H7 (cell line): ENCODE results near the gene OR2G3. TPM values are rescaled to one million over a fixed set of nuclear protein-coding genes. Genes with fewer than 3 reads are reported as not detected.

ENCODE experiments used
- DNase-seq: peaks from one replicate; pipeline ENCODE4 v3.0.0; 2012
- H3K27me3 ChIP-seq: 2 replicates; pipeline ENCODE4 v1.6.0; 2011; ENCODE audit warnings: mild to moderate bottlenecking, low read length; ENCODE audit not compliant: control insufficient read depth, insufficient read depth
- H3K36me3 ChIP-seq: replicated peaks from 2 replicates; pipeline ENCODE4 v1.5.1; 2011; ENCODE audit warnings: low read length; ENCODE audit not compliant: control insufficient read depth, insufficient read depth
- H3K4me3 ChIP-seq: 2 replicates; pipeline ENCODE4 v1.5.1; 2011; ENCODE audit warnings: low read depth, mild to moderate bottlenecking, control low read depth, low read length, moderate library complexity; ENCODE audit not compliant: insufficient read depth
- total RNA-seq: library from RNA; depleted of rRNA; stranded (reverse); fragments of >200 nt; shearing (Covaris generic); gene quantifications from 2 replicates; pipeline ENCODE4 v1.2.3, GENCODE V29; 2014; rRNA removed

Gene OR2G3
- not detected in 2 replicates for total RNA-seq

- H3K36me3 ChIP-seq, result no peaks in the 10 kb centered on the region
- DNase-seq, result no peak
- H3K4me3 ChIP-seq, result no peak within 1 kb of the TSS
- H3K27me3 ChIP-seq, result no peaks in the 10 kb centered on the region
Measured at GRCh38 chr1:247605286-247605685, at the start of gene OR2G3. Gene OR2G3 (plus strand): TSS chr1:247605586. CDS start chr1:247605586, 0 bp downstream.

GRCh38 chr1:247557926-247558674, 47.3 kb upstream of the OR2G3 start:
- DNase-seq, result no peak
- Histone ChIP-seq H3K4me3 (no peak overlapping the region), H3K36me3 (no peaks in the 10 kb centered on the region), H3K27me3 (no peaks in the 10 kb centered on the region)

DNA sequence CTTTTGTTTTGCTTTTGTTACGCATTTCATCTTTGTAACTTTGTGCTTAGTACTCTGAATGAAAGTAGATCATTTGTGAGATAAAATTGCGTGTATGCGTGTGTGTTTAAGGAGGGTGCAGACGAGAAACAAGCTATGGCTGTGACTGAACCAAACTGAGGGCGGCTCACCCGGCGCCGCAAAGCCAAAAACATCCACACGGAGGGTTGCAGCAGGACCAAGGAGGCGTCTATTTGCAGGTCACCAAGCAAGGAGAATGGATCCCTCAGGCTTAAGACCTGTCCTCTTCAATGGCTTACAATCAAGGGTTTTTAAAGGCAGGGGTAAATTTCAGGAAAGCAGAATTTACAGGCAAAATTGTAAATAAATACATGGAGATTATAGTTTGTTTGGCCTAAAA, 43.7 kb upstream of the OR2G3 start:
- H3K36me3 ChIP-seq, result no peaks in the 10 kb centered on the region
- DNase-seq, result no peak
- H3K27me3 ChIP-seq, result no peaks in the 10 kb centered on the region
- H3K4me3 ChIP-seq, result no peak overlapping the region

DNA sequence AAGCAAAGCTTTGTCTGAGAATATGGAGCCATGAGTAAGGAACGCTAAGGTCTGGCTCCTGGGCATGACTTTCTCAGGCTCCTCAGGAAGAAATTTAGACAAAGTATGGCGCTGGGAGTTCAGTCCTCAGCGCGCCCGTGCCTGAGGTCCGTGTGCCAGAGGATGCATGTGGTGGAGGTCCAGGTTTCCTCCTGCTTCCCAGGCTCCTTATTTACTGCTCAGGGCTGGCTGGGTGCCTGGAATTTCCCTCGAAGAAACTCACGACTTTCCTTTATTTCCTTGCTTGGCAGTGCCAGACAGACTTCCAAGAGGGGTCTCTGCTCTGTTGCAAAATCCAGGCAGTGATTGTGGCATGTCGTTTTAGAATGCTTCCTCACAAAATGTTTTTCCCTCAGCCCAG, 43.2 kb upstream of the OR2G3 start:
- Histone ChIP-seq H3K27me3 (no peaks in the 10 kb centered on the region), H3K4me3 (no peak overlapping the region), H3K36me3 (no peaks in the 10 kb centered on the region)
- DNase-seq, result no peak

DNA sequence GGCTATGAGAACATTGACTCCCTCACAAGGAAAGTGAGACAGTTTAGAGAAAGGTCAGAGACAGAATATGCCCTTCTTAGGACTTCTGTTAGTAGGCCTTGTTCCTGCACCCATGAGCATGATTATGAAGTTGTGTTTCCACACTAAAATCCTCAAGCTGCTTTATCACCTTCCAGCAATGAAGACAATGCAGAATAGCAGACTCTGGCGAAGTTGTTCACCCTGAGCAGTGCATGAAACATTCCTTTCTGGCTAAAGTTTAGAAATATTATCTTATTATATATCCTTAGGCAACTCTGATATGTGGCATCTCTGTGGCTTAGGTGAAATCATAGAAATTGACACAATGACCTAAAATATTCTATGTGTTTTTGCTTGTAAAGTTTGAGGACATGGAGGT, 31.1 kb upstream of the OR2G3 start:
- Histone ChIP-seq H3K36me3 (no peaks in the 10 kb centered on the region), H3K4me3 (no peak overlapping the region), H3K27me3 (no peaks in the 10 kb centered on the region)
- DNase-seq, result no peak

DNA sequence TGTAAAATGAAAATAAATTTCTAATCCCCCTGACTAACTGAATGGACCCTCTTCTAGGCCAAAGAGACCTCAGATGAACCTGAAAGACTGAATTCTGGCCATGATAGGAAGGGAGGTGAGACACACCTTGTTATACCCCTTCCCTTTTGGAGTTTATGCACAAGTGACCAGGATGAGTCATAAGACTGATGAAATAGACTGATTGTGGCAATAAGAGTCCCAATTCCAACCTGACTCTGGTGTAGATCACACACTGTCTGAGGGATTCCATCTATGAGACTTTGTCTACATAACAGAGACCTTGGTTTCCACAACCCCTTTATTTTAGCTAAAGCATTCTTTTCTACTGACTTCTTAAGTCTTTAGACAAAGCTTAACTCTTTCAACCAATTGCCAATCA, 30.7 kb upstream of the OR2G3 start:
- no peaks in the 10 kb centered on the region for H3K27me3 ChIP-seq
- no peak for DNase-seq
- no peak overlapping the region for H3K4me3 ChIP-seq
- H3K36me3 ChIP-seq, result no peaks in the 10 kb centered on the region

DNA sequence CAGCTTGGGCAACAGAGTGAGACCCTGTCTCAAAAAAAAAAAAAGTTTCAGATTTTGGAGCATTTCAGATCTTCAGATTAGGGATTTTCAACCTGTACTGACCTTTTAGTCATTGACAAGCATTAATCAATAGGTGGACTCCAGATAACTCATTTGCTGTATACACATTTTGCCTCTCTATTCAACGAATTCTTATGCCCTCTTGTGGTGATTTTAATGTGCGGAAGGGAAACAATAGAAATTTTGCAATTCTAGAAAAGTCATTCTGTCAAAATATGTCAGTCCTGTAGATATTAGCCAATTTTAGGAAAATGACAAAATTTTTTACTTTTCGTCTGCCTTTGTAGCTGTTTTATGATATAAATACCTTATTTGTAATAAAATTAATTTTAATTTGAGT, 28.9 kb upstream of the OR2G3 start:
- H3K4me3 ChIP-seq, result no peak overlapping the region
- no peaks in the 10 kb centered on the region for H3K36me3 ChIP-seq
- DNase-seq, result no peak
- H3K27me3 ChIP-seq, result no peaks in the 10 kb centered on the region

- DNase-seq, result no peak
- Histone ChIP-seq H3K36me3 (no peaks in the 10 kb centered on the region), H3K27me3 (no peaks in the 10 kb centered on the region), H3K4me3 (no peak overlapping the region)
Measured at GRCh38 chr1:247578946-247579460, 26.4 kb upstream of the OR2G3 start.

DNA sequence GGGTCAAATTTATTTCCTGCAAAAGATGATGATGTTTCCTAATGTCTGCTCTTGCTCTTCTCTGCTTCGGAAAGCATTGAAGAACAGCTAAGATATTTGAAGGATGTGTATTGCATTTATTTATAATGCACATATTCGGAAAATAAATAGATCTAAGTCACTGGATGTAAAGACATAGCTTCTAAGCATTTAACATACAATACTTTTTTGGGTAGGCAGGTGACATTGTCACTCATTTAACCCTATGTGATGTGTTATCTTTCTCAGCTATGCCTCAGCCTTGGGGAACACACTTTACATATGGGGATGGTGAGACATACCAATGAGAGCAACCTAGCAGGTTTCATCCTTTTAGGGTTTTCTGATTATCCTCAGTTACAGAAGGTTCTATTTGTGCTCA, 17.3 kb upstream of the OR2G3 start, which contains the start of gene OR2G2:
TSS of gene OR2G2 (plus strand) at position 301 of the 400 bp plus-strand sequence. CDS start at position 301, 0 bp downstream.
- Histone ChIP-seq H3K27me3 (no peaks in the 10 kb centered on the region), H3K36me3 (no peaks in the 10 kb centered on the region)
- no peak for DNase-seq

DNA sequence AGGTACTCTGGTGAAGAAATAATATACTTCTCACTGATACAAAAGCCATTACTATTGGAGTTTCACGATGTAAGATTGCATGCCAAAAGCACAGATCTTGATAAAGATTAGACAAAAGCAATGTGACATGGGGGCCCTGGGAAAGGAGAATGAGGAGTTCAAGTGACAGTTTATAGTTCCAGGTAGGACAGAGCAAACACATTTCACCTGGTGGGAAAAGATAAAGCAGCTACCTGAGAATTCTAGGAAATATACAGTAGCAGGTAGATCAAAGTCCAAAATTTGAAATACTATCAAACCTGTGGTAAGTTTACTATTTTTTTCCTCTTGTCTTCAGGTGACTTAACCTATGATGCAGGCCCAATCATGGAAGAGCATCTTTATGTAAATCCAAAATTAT, 8.0 kb downstream of the OR2G3 start:
- H3K36me3 ChIP-seq, result no peaks in the 10 kb centered on the region
- no peak overlapping the region for H3K4me3 ChIP-seq
- no peak for DNase-seq
- H3K27me3 ChIP-seq, result no peaks in the 10 kb centered on the region

More for the DNA sequence above, 17.3 kb upstream of the OR2G3 start, which contains the start of gene OR2G2:
- no peak within 1 kb of the TSS for H3K4me3 ChIP-seq

GRCh38 chr1:247614625-247615024, 9.2 kb downstream of the OR2G3 start:
- Histone ChIP-seq H3K4me3 (no peak overlapping the region), H3K27me3 (no peaks in the 10 kb centered on the region), H3K36me3 (no peaks in the 10 kb centered on the region)
- DNase-seq, result no peak

GRCh38 chr1:247627951-247628350, 22.6 kb downstream of the OR2G3 start:
- H3K36me3 ChIP-seq, result no peaks in the 10 kb centered on the region
- H3K27me3 ChIP-seq, result no peaks in the 10 kb centered on the region
- no peak overlapping the region for H3K4me3 ChIP-seq
- DNase-seq, result no peak

DNA sequence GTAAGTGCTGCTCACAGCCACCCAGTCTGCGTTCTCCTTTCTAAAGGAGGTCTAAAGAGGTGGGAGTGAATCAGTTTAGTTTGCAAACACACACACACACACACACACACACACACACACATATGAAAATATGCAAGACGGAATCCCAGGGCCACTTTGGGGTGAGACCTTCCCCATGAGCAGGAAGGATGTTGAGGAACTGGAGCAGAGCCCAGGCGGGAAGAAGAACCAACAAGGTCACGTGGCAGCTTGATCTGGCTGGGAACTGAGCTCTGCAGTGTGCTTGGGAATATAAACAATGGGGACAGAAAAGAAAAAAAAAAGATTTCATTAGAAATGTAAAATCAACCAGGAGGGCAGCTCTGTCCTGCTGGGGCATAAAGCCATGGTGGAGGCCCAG, 32.6 kb downstream of the OR2G3 start:
- H3K27me3 ChIP-seq, result peaks cover 7% of the 10 kb centered on the region; the same call in 1 of the 2 replicates
- no peaks in the 10 kb centered on the region for H3K36me3 ChIP-seq
- no peak overlapping the region for H3K4me3 ChIP-seq
- DNase-seq, result no peak

DNA sequence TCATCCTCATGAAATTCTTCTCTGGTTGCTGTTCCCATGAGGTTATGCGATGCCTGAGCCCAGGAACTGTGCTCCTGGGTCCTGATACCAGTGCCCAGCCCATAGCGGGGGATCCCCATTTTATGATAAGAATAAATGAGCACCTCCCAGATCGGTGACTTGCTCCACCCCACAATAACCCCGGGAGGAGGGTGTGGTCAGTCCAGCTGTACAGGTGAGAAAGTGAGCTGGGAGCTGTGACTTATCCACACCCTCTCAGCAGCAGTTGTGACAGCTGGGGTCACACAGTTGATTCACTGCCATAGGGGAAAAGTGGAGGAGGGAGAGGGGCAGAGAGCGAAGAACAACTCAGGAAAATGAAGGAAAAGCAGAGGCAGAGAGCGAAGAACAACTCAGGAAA, 33.4 kb downstream of the OR2G3 start:
- no peaks in the 10 kb centered on the region for H3K36me3 ChIP-seq
- no peak overlapping the region; the same call in 1 of the 2 replicates for H3K4me3 ChIP-seq
- H3K27me3 ChIP-seq, result peaks cover 7% of the 10 kb centered on the region; the same call in 1 of the 2 replicates
- no peak for DNase-seq

DNA sequence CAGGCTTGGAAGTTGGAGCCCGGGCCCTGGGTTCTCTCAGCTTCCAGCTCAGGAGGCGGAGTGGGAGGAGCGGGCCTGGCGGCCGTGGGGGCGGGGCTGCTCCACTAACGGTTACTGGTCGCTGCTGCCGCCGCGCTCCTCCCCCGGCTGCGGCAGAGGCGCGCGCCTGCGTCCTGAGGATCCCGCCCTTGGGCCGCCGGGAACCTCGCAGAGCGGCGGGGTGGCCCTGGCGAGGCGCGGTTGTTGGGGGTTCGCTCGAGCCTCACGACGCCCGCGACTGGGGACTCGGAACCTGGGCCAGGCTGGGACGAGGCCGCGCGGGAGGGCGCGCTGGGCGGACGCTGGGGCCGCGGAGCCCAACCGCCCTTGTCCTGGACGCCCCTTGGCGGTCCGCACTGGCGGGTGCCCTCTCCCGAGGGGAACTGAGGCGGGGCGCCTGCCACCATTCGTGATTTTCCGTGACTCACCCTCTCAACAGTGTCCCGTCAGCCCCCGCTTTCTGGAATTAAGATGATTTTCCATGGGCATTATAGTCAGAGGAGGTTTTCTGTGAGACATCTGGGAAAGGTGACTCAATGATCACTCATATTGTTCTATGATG, 34.1 kb downstream of the OR2G3 start:
- no peaks in the 10 kb centered on the region for H3K36me3 ChIP-seq
- peak overlapping the region; percentile 39; the same call in 1 of the 2 replicates for H3K4me3 ChIP-seq
- H3K27me3 ChIP-seq, result peaks cover 7% of the 10 kb centered on the region; the same call in 1 of the 2 replicates
- DNase-seq, result peak; percentile 56
